Right cardiac atrium (tissue), 5 donors: ENCODE measurements around the gene PADI3. TPM values are rescaled to one million over a fixed set of nuclear protein-coding genes. Genes with fewer than 3 reads are reported as not detected.

ENCODE experiments used
- ATAC-seq, 2 donors: fragments of 200-7000 bp; cut with Tn5 transposase; one replicate each; pipeline versions ENCODE4 v1.8.0 to v1.9.1; 2020; ENCODE audit warnings: moderate library complexity in 2 of 2, mild to moderate bottlenecking in 1 of 2
- DNase-seq, 3 donors: peaks; one replicate each; pipeline ENCODE4 v3.0.0-alpha.2; 2020
- H3K27ac ChIP-seq: one replicate; pipeline ENCODE4 v1.5.1; 2013; ENCODE audit warnings: mild to moderate bottlenecking, low read length, control low read depth, moderate library complexity
- H3K27me3 ChIP-seq: one replicate; pipeline ENCODE4 v1.6.1; 2013; ENCODE audit not compliant: control insufficient read depth, insufficient read depth
- H3K4me1 ChIP-seq: one replicate; pipeline ENCODE4 v1.6.1; 2013; ENCODE audit warnings: low read length; ENCODE audit not compliant: control insufficient read depth, insufficient read depth
- H3K4me3 ChIP-seq: one replicate; pipeline ENCODE4 v1.5.1; 2013; ENCODE audit warnings: low read length, control low read depth
- H3K9me3 ChIP-seq: one replicate; pipeline ENCODE4 v1.6.1; 2013; ENCODE audit warnings: low read length; ENCODE audit not compliant: control insufficient read depth
- WGBS: extraction: QIAGEN DNeasy Blood & Tissue Kit; methylation state at CpG from one replicate; pipeline ENCODE4 v1.1.7; 2013; 5-methylcytosine and 5-hydroxymethylcytosine counted together
- intact Hi-C, 4 donors: fragments of 100-400 bp; cut with DNase I; formaldehyde crosslinking; loops; one replicate each; pipeline versions ENCODE4 v1.11.0 to v1.14.0; 2022 to 2023
- polyA plus RNA-seq: library from polyadenylated mRNA; stranded (reverse); fragments of 200-250 nt; gene quantifications from one replicate; pipeline ENCODE4 v1.2.3, GENCODE V29; 2013
- total RNA-seq, 4 donors: library from RNA; stranded (reverse); fragmentation: NEBNext Ultra II Directional; extraction: Animal tissue kit (Norgen Biotek cat#: 25700); gene quantifications; one replicate each; pipeline ENCODE4 v1.2.1, GENCODE V29; 2021
- donor health status: healthy with polysubstance abuse.
- donor health status: DM: no; HTN: yes; CAD: no.
- donor health status: DM: no; HTN: no; CAD: no.
- donor health status: DM: no; HTN: yes; CAD: no; lungs with severe emphysema.
- donor health status: DM: yes; HTN: yes; CAD: no.

Gene PADI3
- total and polyA plus RNA-seq, 5 donors: not detected

DNA sequence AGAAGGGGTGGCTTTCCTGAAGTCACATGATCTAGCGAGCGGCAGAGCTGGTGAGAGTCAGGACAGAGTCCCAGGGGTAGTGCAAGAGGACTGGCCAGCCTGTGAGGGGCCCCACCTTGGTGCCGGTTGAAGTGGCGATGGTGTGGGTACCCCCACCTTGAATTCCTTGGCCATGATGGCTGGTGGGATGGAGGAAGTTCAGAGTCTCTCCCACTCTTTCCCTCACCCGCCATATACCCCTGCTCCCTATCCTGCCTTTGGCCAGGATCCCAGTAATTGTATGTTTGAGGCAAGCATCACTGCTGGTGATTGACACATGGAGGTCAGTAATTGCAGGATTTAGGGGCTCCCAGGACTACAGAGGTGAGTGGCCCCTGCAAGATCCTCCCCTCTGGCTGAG is 11.8 kb downstream of the PADI3 start:
- no peak for DNase-seq
- no peak overlapping the region for H3K27ac ChIP-seq
- H3K27me3 ChIP-seq: no peaks in the 10 kb centered on the region
- 72% methylated on average over 5 of the region's 5 CpGs for WGBS
- no peaks in the 10 kb centered on the region for H3K4me1 ChIP-seq
- H3K4me3 ChIP-seq: no peak overlapping the region
- ATAC-seq: no peak
- intact Hi-C loops: no loop called here
- H3K9me3 ChIP-seq: no peaks in the 10 kb centered on the region

GRCh38 chr1:17263936-17264335 is 15.0 kb downstream of the PADI3 start:
- intact Hi-C loops: no loop called here
- H3K4me3 ChIP-seq: no peak overlapping the region
- H3K4me1 ChIP-seq: no peaks in the 10 kb centered on the region
- H3K27me3 ChIP-seq: no peaks in the 10 kb centered on the region
- no peak for ATAC-seq
- H3K9me3 ChIP-seq: no peaks in the 10 kb centered on the region
- DNase-seq: no peak
- H3K27ac ChIP-seq: no peak overlapping the region

DNA sequence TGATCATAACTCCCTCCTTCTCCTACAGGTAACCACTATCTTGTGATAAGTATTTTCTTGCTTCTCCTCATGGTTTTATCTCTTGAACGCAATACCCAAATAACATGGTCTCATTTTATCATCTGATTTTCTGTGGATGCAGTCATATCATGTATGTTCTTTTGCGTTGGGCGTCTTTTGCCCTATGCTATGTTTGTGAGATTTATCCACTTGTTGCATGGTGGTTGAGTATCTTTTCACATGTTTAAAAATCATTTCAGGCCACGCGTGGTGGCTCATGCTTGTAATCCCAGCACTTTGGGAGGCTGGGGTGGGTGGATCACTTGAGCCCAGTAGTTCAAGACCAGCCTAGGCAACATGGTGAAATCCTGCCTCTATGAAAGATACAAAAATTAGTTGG is 15.6 kb downstream of the PADI3 start:
- no peak overlapping the region for H3K4me3 ChIP-seq
- 80% methylated on average over 5 of the region's 5 CpGs for WGBS
- no peak for DNase-seq
- H3K9me3 ChIP-seq: no peaks in the 10 kb centered on the region
- H3K4me1 ChIP-seq: no peaks in the 10 kb centered on the region
- H3K27ac ChIP-seq: no peak overlapping the region
- intact Hi-C loops: no loop called here
- no peak for ATAC-seq
- no peaks in the 10 kb centered on the region for H3K27me3 ChIP-seq

DNA sequence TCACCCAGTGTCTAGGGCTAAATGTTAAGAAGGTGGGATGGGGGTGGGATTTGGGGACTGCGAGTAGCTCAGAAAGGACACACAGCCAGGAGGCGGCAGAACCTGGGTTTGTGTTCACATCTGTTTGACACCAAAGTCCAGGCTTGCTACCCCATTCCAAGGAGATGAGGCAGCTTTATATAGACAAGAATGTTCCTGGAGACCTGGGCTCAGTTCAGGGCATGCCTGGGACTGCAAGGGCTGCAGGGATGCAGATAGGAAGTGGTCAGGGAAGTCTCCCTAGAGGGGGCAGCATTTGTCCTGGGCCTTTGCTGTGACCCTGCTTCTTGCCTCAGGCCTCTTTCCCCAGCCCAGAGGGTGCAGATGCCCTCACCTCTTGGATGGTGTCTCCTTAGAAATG is 16.3 kb downstream of the PADI3 start:
- H3K27ac ChIP-seq: no peak overlapping the region
- H3K4me1 ChIP-seq: no peaks in the 10 kb centered on the region
- no peaks in the 10 kb centered on the region for H3K27me3 ChIP-seq
- intact Hi-C loops: no loop called here
- H3K4me3 ChIP-seq: no peak overlapping the region
- 57% methylated on average over 2 of the region's 2 CpGs for WGBS
- no peak for ATAC-seq
- H3K9me3 ChIP-seq: no peaks in the 10 kb centered on the region
- DNase-seq: no peak

- no peak overlapping the region for H3K4me3 ChIP-seq
- ATAC-seq (no peak), DNase-seq (no peak)
- H3K4me1 ChIP-seq: no peaks in the 10 kb centered on the region
- no peak overlapping the region for H3K27ac ChIP-seq
- H3K9me3 ChIP-seq: no peaks in the 10 kb centered on the region
- intact Hi-C loops: no loop called here
- WGBS: 86% methylated on average over 4 of the region's 4 CpGs
- H3K27me3 ChIP-seq: no peaks in the 10 kb centered on the region
These were observed 17.1 kb downstream of the PADI3 start for GRCh38 chr1:17265950-17266349.

DNA sequence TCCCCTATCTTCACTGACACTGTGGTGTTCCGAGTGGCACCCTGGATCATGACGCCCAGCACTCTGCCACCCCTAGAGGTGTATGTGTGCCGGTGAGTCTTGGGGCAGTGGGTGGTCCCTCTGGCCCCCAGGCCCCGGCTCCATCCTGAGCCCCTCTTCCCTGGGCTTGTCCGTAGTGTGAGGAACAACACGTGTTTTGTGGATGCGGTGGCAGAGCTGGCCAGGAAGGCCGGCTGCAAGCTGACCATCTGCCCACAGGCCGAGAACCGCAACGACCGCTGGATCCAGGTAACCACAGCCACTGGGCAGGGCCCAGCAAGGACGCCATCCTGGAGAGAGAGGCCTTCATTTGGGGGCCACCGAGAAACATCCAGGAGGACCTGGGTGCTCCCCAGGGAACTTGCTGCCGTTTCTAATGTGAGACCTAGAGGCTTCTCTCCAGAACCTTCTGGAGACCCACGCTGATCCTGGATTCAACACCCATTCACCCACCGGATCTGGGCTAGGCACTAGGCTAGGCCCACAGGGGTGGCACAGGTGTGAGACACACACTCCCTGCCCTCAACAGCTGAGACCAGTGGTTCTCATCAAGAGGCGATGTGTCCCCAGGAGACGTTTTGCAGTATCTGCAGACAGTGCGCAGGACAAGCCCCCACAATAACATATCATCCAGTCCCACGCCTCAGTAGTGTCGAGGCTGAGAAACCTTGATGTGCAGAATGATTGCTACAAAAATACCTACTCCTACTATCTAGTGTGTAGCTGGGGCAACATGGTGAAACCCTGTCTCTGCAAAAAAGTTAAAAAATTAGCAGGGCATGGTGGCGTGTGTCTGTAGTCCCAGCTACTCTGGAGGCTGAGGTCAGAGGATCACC is 22.2 kb downstream of the PADI3 start:
- Histone ChIP-seq H3K9me3 (no peaks in the 10 kb centered on the region), H3K27me3 (no peaks in the 10 kb centered on the region), H3K27ac (no peak overlapping the region), H3K4me3 (no peak overlapping the region), H3K4me1 (no peaks in the 10 kb centered on the region)
- WGBS: 83% methylated on average over 23 of the region's 23 CpGs
- DNase-seq (no peak), ATAC-seq (no peak)
- intact Hi-C loops: no loop called here

DNA sequence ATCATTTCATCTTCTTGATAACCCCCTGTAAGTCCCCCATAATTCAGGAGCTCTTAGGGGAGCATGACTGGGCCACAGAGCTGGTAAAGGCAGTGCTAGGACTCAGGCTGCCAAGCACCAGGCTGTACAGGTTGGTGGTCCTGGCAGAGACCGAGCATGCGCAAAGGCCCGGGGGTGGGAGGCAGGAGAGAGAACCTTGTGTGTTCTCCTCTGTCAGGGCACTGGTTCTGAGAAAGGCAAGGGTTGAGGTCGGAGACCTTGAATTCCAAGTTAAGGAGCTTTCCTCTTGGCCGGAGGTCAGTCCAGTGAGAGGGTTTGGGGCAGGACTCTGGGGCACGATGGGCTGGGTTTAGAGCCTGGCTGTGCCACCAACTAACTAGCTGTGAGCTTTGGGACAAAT is 23.2 kb downstream of the PADI3 start:
- ATAC-seq (no peak), DNase-seq (no peak)
- intact Hi-C loops: no loop called here
- no peak overlapping the region for H3K4me3 ChIP-seq
- H3K4me1 ChIP-seq: no peaks in the 10 kb centered on the region
- H3K9me3 ChIP-seq: no peaks in the 10 kb centered on the region
- 84% methylated on average over 6 of the region's 6 CpGs for WGBS
- no peak overlapping the region for H3K27ac ChIP-seq
- H3K27me3 ChIP-seq: no peaks in the 10 kb centered on the region

DNA sequence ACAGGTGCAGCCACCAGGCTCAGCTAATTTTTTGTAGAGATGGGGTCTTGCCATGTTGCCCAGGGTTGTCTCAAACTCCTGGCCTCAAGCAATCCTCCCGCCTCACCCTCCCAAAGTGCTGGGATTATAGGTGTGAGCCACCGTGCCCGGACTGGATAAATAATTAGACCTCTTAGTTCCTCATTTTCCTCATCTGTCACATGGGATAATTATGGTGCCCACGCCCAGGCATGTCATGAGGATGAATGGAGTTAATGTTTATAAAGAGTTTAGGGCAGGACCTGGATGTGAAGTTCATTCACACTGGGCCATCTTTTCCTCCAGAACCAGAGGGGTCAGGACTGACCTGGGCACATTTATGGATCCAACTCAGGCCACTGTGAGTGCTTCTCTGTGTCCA is 23.7 kb downstream of the PADI3 start:
- H3K4me3 ChIP-seq: no peak overlapping the region
- no peaks in the 10 kb centered on the region for H3K4me1 ChIP-seq
- intact Hi-C loops: no loop called here
- ATAC-seq: no peak
- no peak for DNase-seq
- 74% methylated on average over 4 of the region's 4 CpGs for WGBS
- no peaks in the 10 kb centered on the region for H3K27me3 ChIP-seq
- H3K27ac ChIP-seq: no peak overlapping the region
- no peaks in the 10 kb centered on the region for H3K9me3 ChIP-seq

DNA sequence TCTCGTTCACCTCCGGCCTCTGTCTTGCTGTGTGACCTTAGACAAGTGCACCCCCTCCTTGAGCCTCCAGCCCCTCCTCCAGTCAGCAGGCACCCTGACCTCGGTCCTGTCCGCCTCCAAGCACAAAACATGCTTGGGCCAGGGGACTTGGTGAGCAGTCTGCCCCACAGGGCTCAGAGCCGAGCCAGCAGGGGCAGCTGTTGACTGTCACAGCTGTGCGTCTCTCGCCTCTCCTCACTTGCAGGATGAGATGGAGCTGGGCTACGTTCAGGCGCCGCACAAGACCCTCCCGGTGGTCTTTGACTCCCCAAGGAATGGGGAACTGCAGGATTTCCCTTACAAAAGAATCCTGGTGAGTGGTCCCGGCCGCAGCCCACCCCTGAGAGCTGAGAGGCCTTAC is 24.2 kb downstream of the PADI3 start:
- no peak overlapping the region for H3K27ac ChIP-seq
- no peaks in the 10 kb centered on the region for H3K4me1 ChIP-seq
- no peak overlapping the region for H3K4me3 ChIP-seq
- intact Hi-C loops: no loop called here
- no peak for ATAC-seq
- WGBS: 58% methylated on average over 13 of the region's 13 CpGs
- H3K27me3 ChIP-seq: no peaks in the 10 kb centered on the region
- no peaks in the 10 kb centered on the region for H3K9me3 ChIP-seq
- DNase-seq: no peak

- no peaks in the 10 kb centered on the region for H3K27me3 ChIP-seq
- H3K4me3 ChIP-seq: no peak overlapping the region
- peak in 1 of 3 donors; percentile 23 for DNase-seq
- H3K4me1 ChIP-seq: no peaks in the 10 kb centered on the region
- intact Hi-C loops: no loop called here
- WGBS: 42% methylated on average over 15 of the region's 15 CpGs
- H3K9me3 ChIP-seq: no peaks in the 10 kb centered on the region
- H3K27ac ChIP-seq: no peak overlapping the region
- no peak for ATAC-seq
These were observed 25.6 kb downstream of the PADI3 start for GRCh38 chr1:17274186-17275170.

- Histone ChIP-seq H3K4me1 (no peaks in the 10 kb centered on the region), H3K27me3 (no peaks in the 10 kb centered on the region), H3K27ac (no peak overlapping the region), H3K9me3 (no peaks in the 10 kb centered on the region), H3K4me3 (no peak overlapping the region)
- WGBS: 55% methylated on average over 11 of the region's 11 CpGs
- DNase-seq: peak in 1 of 3 donors; percentile 65
- intact Hi-C loops: no loop called here
- ATAC-seq: no peak
These were observed 27.7 kb downstream of the PADI3 start for GRCh38 chr1:17276568-17276967.
